PC-9 (cell line): ENCODE measurements around the gene CDH13. TPM values are rescaled to one million over a fixed set of nuclear protein-coding genes. Genes with fewer than 3 reads are reported as not detected.

Experiments
- BruUV-seq: library from RNA; stranded (reverse); fragments of 400-500 nt; replicated peaks from 2 replicates; lab custom pipeline; 2021; lab: Mats Ljungman, UMichigan
- CTCF ChIA-PET: fragments of 300-600 bp; sonication (Branson Sonifier 250); formaldehyde crosslinking; loops from one replicate; lab custom pipeline; 2022; ENCODE audit warnings: antibody characterized with exemption; lab: Charles Lee
- POLR2A ChIA-PET: fragments of 300-600 bp; sonication (Branson Sonifier 250); formaldehyde crosslinking; loops from one replicate; lab custom pipeline; 2022; ENCODE audit warnings: antibody characterized with exemption; ENCODE audit not compliant: unreplicated experiment; lab: Charles Lee
- DNase-seq, 2 experiments: peaks; one replicate each; pipeline versions ENCODE4 v3.0.0 to v3.0.0-alpha.2; 2015 to 2022; ENCODE audit warnings: mixed read lengths in 1 of 2
- H2AFZ ChIP-seq: fragments of 200-600 bp; sonication (generic); 2 replicates; pipeline ENCODE4 v1.8.1; 2017; ENCODE audit warnings: antibody characterized with exemption
- H3F3A ChIP-seq: fragments of 200-600 bp; sonication (generic); 2 replicates; pipeline ENCODE4 v1.8.1; 2017; ENCODE audit warnings: antibody characterized with exemption, mild to moderate bottlenecking, low read depth; ENCODE audit not compliant: insufficient read depth
- H3K27ac ChIP-seq: fragments of 200-600 bp; sonication (generic); 2 replicates; pipeline ENCODE4 v1.6.1; 2016; ENCODE audit warnings: mixed run types
- H3K27me3 ChIP-seq: fragments of 200-600 bp; sonication (generic); 2 replicates; pipeline ENCODE4 v1.6.1; 2016; ENCODE audit warnings: low read depth, mixed run types; ENCODE audit not compliant: insufficient read depth
- H3K36me3 ChIP-seq: fragments of 200-600 bp; sonication (generic); 2 replicates; pipeline ENCODE4 v1.6.1; 2016; ENCODE audit warnings: low read depth, mixed run types
- H3K4me1 ChIP-seq: fragments of 200-600 bp; sonication (generic); replicated peaks from 2 replicates; pipeline ENCODE4 v1.6.1; 2016; ENCODE audit warnings: mixed run types; ENCODE audit not compliant: insufficient read depth
- H3K4me2 ChIP-seq: fragments of 200-600 bp; sonication (generic); 2 replicates; pipeline ENCODE4 v1.6.1; 2017; ENCODE audit warnings: mixed run types
- H3K4me3 ChIP-seq: fragments of 200-600 bp; sonication (generic); 2 replicates; pipeline ENCODE4 v1.6.1; 2016; ENCODE audit warnings: mixed run types
- H3K79me2 ChIP-seq: fragments of 200-600 bp; sonication (generic); 2 replicates; pipeline ENCODE4 v1.6.1; 2017; ENCODE audit warnings: low read depth, mixed run types
- H3K9me2 ChIP-seq: fragments of 200-600 bp; sonication (generic); 2 replicates; pipeline ENCODE4 v1.8.1; 2017; ENCODE audit warnings: mild to moderate bottlenecking; ENCODE audit not compliant: insufficient read depth
- H3K9me3 ChIP-seq: fragments of 200-600 bp; sonication (generic); 2 replicates; pipeline ENCODE4 v1.8.1; 2016; ENCODE audit warnings: low read depth; ENCODE audit not compliant: insufficient read depth
- H4K20me1 ChIP-seq: fragments of 200-600 bp; sonication (generic); 2 replicates; pipeline ENCODE4 v1.8.1; 2017; ENCODE audit not compliant: insufficient read depth
- EZH2 ChIP-seq: fragments of 200-600 bp; sonication (generic); IDR thresholded peaks from 2 replicates; pipeline ENCODE4 v1.8.0; 2017; ENCODE audit warnings: antibody characterized with exemption, low read depth
- intact Hi-C: fragments of 100-400 bp; cut with micrococcal nuclease; formaldehyde crosslinking; loops from one replicate; pipeline ENCODE4 v1.10.0; 2022; ENCODE audit not compliant: unreplicated experiment
- total RNA-seq: library from RNA; stranded (reverse); gene quantifications from 2 replicates; pipeline ENCODE4 v1.2.3, GENCODE V29; 2021
- TF ChIP-seq, protein P1 (sequence below): fragments of 200-600 bp; sonication (generic); conservative IDR thresholded peaks from 2 replicates; pipeline ENCODE4 v1.6.1; 2017; ENCODE audit warnings: mixed run types, antibody characterized with exemption, mild to moderate bottlenecking, moderate library complexity

The CDH13 gene
- total RNA-seq, 1 experiment from 2014 or later = 0.24 TPM

GRCh38 chr16:82630688-82631087 is 3.9 kb downstream of the CDH13 start:
- POLR2A ChIA-PET = no interaction called here
- intact Hi-C loops = no loop called here

GRCh38 chr16:82631701-82632685 is 5.2 kb downstream of the CDH13 start:
- Histone ChIP-seq H3K4me3 (no peak overlapping the region), H3K36me3 (no peaks in the 10 kb centered on the region), H3K9me3 (no peaks in the 10 kb centered on the region), H3K79me2 (no peaks in the 10 kb centered on the region), H3K27ac (no peak overlapping the region), H3K4me2 (no peak overlapping the region), H3K4me1 (no peaks in the 10 kb centered on the region), H3K27me3 (peaks cover 32% of the 10 kb centered on the region), H3F3A (no peaks in the 10 kb centered on the region), H3K9me2 (no peaks in the 10 kb centered on the region), H4K20me1 (no peaks in the 10 kb centered on the region), H2AFZ (no peak overlapping the region)
- DNase-seq = no peak
- ChIA-PET POLR2A (no interaction called here), CTCF (no interaction called here)
- TF ChIP-seq EZH2 = no peak
- BruUV-seq = no TSS peak
- intact Hi-C loops = no loop called here

More at GRCh38 chr16:82630688-82631087, 3.9 kb downstream of the CDH13 start:
- no peaks in the 10 kb centered on the region for H3K4me1 ChIP-seq
- TF ChIP-seq EZH2 = no peak
- TF ChIP-seq, protein P1, sequence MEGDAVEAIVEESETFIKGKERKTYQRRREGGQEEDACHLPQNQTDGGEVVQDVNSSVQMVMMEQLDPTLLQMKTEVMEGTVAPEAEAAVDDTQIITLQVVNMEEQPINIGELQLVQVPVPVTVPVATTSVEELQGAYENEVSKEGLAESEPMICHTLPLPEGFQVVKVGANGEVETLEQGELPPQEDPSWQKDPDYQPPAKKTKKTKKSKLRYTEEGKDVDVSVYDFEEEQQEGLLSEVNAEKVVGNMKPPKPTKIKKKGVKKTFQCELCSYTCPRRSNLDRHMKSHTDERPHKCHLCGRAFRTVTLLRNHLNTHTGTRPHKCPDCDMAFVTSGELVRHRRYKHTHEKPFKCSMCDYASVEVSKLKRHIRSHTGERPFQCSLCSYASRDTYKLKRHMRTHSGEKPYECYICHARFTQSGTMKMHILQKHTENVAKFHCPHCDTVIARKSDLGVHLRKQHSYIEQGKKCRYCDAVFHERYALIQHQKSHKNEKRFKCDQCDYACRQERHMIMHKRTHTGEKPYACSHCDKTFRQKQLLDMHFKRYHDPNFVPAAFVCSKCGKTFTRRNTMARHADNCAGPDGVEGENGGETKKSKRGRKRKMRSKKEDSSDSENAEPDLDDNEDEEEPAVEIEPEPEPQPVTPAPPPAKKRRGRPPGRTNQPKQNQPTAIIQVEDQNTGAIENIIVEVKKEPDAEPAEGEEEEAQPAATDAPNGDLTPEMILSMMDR = no peak
- H3K4me3 ChIP-seq = no peak overlapping the region
- H3F3A ChIP-seq = no peaks in the 10 kb centered on the region
- H3K27me3 ChIP-seq = peaks cover 41% of the 10 kb centered on the region
- H3K9me3 ChIP-seq = no peaks in the 10 kb centered on the region
- H3K27ac ChIP-seq = no peak overlapping the region
- no peaks in the 10 kb centered on the region for H4K20me1 ChIP-seq
- H2AFZ ChIP-seq = no peak overlapping the region
- no peak for DNase-seq
- no TSS peak for BruUV-seq
- no peaks in the 10 kb centered on the region for H3K9me2 ChIP-seq
- H3K79me2 ChIP-seq = no peaks in the 10 kb centered on the region
- no peaks in the 10 kb centered on the region for H3K36me3 ChIP-seq
- H3K4me2 ChIP-seq = no peak overlapping the region
- CTCF ChIA-PET = no interaction called here

GRCh38 chr16:82633964-82634600 is 7.3 kb downstream of the CDH13 start:
- Histone ChIP-seq H2AFZ (no peak overlapping the region), H3K27me3 (peaks cover 17% of the 10 kb centered on the region; the same call in 1 of the 2 replicates), H4K20me1 (no peaks in the 10 kb centered on the region), H3F3A (no peaks in the 10 kb centered on the region), H3K4me2 (no peak overlapping the region), H3K9me3 (no peaks in the 10 kb centered on the region), H3K4me1 (no peaks in the 10 kb centered on the region), H3K9me2 (no peaks in the 10 kb centered on the region), H3K79me2 (no peaks in the 10 kb centered on the region), H3K4me3 (no peak overlapping the region), H3K36me3 (no peaks in the 10 kb centered on the region), H3K27ac (no peak overlapping the region)
- no peak for DNase-seq
- ChIA-PET CTCF (interaction anchor here (0.7 kb wide), 1 partner anchor 21 kb away, joined by 3 read pairs; no protein-coding TSS in a partner anchor), POLR2A (no interaction called here)
- no peak for TF ChIP-seq EZH2
- TF ChIP-seq, protein P1 = no peak
- BruUV-seq = no TSS peak
- intact Hi-C loops = no loop called here
